ENCODE measurements around the gene BID. TPM values are rescaled to one million over a fixed set of nuclear protein-coding genes. Genes with fewer than 3 reads are reported as not detected.

The BID gene
- total RNA-seq, 1 experiment from 2014 or later = 25.0 TPM

DNA sequence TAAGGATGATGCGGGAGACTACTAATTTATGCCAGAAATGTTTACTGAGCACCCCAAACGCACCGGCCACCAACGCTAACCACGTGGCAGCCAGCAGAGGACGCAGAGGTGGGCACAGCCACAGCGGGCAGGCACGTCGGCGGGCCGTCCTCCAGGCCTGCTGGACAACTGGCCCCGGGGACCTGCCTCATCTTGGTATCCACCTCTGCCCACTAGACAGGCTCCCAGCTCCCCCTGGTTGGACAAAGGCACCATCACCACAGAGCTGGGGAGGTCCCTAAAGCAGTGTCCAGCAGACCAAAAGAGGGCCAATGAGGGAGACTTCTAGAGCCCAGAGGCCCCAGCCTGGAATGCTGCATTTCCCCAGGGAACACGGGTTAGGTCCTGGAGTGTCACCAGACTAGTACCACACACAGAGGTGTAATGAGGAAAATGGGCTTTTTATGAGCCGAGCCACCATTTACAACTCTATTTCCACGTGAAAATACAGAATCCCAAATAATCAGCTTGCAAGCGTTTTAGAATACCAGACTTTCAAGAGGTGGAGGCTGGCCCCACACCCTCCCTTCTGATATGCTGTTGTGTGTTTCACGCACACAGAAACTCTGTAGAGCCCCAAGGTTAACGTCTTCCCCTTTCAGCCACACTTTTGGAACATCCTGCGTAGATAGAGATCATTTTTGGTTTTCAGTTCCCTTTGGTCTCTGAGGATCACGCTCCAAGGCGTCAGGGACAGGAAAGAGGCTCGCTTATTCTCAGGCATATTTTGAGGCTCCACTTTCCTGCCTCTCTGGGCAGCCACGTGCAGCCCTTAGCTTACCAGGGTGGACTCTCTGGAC lies 23.7 kb upstream of the BID start:
- no peak for DNase-seq (ENCODE audit: unreplicated experiment)
- H3K4me3 Mint-ChIP-seq (ENCODE audit: unreplicated experiment) = no peak overlapping the region
- no peaks in the 10 kb centered on the region for H3K9me3 Mint-ChIP-seq (ENCODE audit: unreplicated experiment)
- intact Hi-C loops (cut with micrococcal nuclease) = no loop called here
- H3K36me3 Mint-ChIP-seq (ENCODE audit: insufficient read depth, unreplicated experiment) = peaks cover under 1% of the 10 kb centered on the region
- no peaks in the 10 kb centered on the region for H3K4me1 Mint-ChIP-seq (ENCODE audit: insufficient read depth, unreplicated experiment)
- no TSS peak for BruUV-seq (replicated peaks)
- no peaks in the 10 kb centered on the region for H3K27me3 Mint-ChIP-seq (ENCODE audit: insufficient read depth, unreplicated experiment)
- CTCF ChIA-PET = interaction anchor here (1.4 to 1.7 kb wide), 2 partner anchors 13 to 32 kb away, joined by 3 read pairs; no protein-coding TSS in a partner anchor
- no peak overlapping the region for H3K27ac Mint-ChIP-seq (ENCODE audit: low read depth, unreplicated experiment)
- POLR2A ChIA-PET = no interaction called here
- TF ChIP-seq, protein P1, sequence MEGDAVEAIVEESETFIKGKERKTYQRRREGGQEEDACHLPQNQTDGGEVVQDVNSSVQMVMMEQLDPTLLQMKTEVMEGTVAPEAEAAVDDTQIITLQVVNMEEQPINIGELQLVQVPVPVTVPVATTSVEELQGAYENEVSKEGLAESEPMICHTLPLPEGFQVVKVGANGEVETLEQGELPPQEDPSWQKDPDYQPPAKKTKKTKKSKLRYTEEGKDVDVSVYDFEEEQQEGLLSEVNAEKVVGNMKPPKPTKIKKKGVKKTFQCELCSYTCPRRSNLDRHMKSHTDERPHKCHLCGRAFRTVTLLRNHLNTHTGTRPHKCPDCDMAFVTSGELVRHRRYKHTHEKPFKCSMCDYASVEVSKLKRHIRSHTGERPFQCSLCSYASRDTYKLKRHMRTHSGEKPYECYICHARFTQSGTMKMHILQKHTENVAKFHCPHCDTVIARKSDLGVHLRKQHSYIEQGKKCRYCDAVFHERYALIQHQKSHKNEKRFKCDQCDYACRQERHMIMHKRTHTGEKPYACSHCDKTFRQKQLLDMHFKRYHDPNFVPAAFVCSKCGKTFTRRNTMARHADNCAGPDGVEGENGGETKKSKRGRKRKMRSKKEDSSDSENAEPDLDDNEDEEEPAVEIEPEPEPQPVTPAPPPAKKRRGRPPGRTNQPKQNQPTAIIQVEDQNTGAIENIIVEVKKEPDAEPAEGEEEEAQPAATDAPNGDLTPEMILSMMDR (IDR thresholded peaks at IDR 0.05; ENCODE audit: unreplicated experiment) = no peak

DNA sequence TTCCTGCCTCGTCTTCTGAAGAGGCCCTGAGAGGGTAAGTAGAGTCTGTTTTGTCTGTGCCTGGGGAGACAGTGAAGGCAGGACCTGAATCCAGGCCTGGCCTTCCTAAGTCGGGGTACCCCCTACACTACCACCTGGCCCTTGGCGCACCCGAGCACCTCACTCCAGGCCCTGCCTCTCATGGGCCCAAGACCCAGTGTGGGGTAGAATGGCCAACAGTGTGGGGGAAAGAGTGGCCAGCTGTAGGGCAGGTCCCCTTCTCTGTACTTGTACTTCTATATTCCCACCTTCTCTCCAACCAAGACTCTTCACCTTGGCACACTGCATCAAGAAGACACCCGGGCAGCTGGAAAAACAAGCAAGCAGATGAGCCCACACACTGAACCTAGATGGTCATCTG lies 22.4 kb upstream of the BID start:
- intact Hi-C loops (cut with micrococcal nuclease) = no loop called here
- BruUV-seq (replicated peaks) = no TSS peak
- Mint-ChIP-seq H3K9me3 (ENCODE audit: unreplicated experiment) (no peaks in the 10 kb centered on the region), H3K4me3 (ENCODE audit: unreplicated experiment) (no peak overlapping the region), H3K36me3 (ENCODE audit: insufficient read depth, unreplicated experiment) (no peaks in the 10 kb centered on the region), H3K4me1 (ENCODE audit: insufficient read depth, unreplicated experiment) (no peaks in the 10 kb centered on the region), H3K27me3 (ENCODE audit: insufficient read depth, unreplicated experiment) (no peaks in the 10 kb centered on the region), H3K27ac (ENCODE audit: low read depth, unreplicated experiment) (no peak overlapping the region)
- ChIA-PET POLR2A (no interaction called here), CTCF (interaction anchor here (0.7 to 1.4 kb wide), 2 partner anchors 34 to 670 kb away, joined by 3 read pairs; no protein-coding TSS in a partner anchor)
- TF ChIP-seq, protein P1 (IDR thresholded peaks at IDR 0.05; ENCODE audit: unreplicated experiment) = no peak
- no peak for DNase-seq (ENCODE audit: unreplicated experiment)

DNA sequence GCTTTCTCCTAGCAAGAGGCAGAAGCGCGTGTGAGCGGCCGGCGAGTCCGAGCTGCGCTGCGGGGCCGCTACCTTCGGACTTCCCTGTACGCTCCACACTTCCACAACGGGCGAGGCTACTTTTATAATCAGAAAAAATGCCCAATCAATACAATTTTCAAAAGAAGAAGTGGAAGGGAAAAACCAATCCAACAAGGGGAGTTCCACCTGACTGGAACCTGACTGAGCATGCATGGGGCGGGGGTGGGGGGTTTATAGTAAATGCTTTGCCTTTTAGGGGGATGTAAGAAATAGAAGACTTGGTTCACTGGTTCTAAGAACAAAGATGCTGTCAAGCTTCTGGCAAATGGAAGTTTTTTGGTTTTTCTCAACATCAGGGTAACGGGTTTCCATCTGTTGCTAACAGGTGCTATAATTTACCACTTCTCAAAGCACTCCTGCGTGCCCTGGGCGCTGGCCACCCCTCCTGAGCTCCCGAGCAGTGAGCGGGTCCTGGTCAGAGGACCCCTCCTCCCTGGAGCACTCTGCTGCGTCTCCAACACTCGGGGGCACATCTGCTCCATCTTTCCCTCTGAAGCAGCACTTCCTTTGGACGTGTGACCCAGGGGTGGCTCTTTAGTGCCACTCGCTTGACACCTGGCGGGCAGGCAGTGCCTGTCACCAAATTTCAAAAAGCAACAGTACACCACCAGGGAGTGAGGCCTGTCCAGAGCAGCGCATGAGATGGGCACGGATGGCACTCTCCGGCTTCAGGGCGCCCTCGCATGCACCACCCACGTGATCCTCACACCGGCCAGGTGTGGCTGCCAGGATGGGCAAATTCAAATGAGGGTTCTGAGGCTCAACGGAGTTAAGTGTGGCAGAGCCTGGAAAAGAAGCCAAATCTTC lies 21.6 kb upstream of the BID start:
- H3K27me3 Mint-ChIP-seq (ENCODE audit: insufficient read depth, unreplicated experiment) = no peaks in the 10 kb centered on the region
- intact Hi-C loops (cut with micrococcal nuclease) = no loop called here
- TF ChIP-seq, protein P1 (IDR thresholded peaks at IDR 0.05; ENCODE audit: unreplicated experiment) = no peak
- H3K4me3 Mint-ChIP-seq (ENCODE audit: unreplicated experiment) = no peak overlapping the region
- ChIA-PET POLR2A (no interaction called here), CTCF (interaction anchor here (0.7 to 2.2 kb wide), 3 partner anchors 9 to 669 kb away, joined by 3 to 4 read pairs (median 3); no protein-coding TSS in a partner anchor)
- H3K4me1 Mint-ChIP-seq (ENCODE audit: insufficient read depth, unreplicated experiment) = no peaks in the 10 kb centered on the region
- DNase-seq (ENCODE audit: unreplicated experiment) = no peak
- no peak overlapping the region for H3K27ac Mint-ChIP-seq (ENCODE audit: low read depth, unreplicated experiment)
- no peaks in the 10 kb centered on the region for H3K9me3 Mint-ChIP-seq (ENCODE audit: unreplicated experiment)
- peaks cover 5% of the 10 kb centered on the region for H3K36me3 Mint-ChIP-seq (ENCODE audit: insufficient read depth, unreplicated experiment)
- no TSS peak for BruUV-seq (replicated peaks)
